Measurements from ENCODE around the gene THOC6. TPM values are rescaled to one million over a fixed set of nuclear protein-coding genes. Genes with fewer than 3 reads are reported as not detected.
"Not testable (repeated sequence)": the region's sequence is repeated elsewhere in the genome, so short reads cannot be mapped to it uniquely, and the experiment has no call there.

Gene THOC6
- total RNA-seq, 2 experiments from 2014 or later: 48.7 to 53.1 TPM

GRCh38 chr16:3072576-3073263 lies 48.9 kb downstream of the THOC6 start:
- DNase-seq: peak; percentile 72
- H3K4me1 Mint-ChIP-seq: peaks cover 70% of the 10 kb centered on the region
- peaks cover 34% of the 10 kb centered on the region for H3K36me3 Mint-ChIP-seq
- not testable (repeated sequence) for H3K9me3 Mint-ChIP-seq, H3K27me3 Mint-ChIP-seq, H3K4me3 Mint-ChIP-seq
- H3K27ac Mint-ChIP-seq: peak overlapping the region; percentile 99

GRCh38 chr16:3073448-3073847 lies 49.6 kb downstream of the THOC6 start:
- no peak for DNase-seq
- peaks cover 29% of the 10 kb centered on the region for H3K36me3 Mint-ChIP-seq
- peaks cover 66% of the 10 kb centered on the region for H3K4me1 Mint-ChIP-seq
- no peaks in the 10 kb centered on the region for H3K27me3 Mint-ChIP-seq
- H3K4me3 Mint-ChIP-seq: peak overlapping the region; percentile 22
- peak overlapping the region; percentile 99 for H3K27ac Mint-ChIP-seq
- peaks cover 7% of the 10 kb centered on the region for H3K9me3 Mint-ChIP-seq

GRCh38 chr16:3074860-3075522 lies 51.2 kb downstream of the THOC6 start:
- Mint-ChIP-seq H3K36me3 (peaks cover 24% of the 10 kb centered on the region), H3K4me3 (peak overlapping the region; percentile 75), H3K4me1 (peaks cover 66% of the 10 kb centered on the region), H3K9me3 (peaks cover 12% of the 10 kb centered on the region), H3K27ac (peak overlapping the region; percentile 99), H3K27me3 (no peaks in the 10 kb centered on the region)
- peak; percentile 81 for DNase-seq

- no peak for DNase-seq
- Mint-ChIP-seq H3K27ac (peak overlapping the region; percentile 99), H3K9me3 (peaks cover 13% of the 10 kb centered on the region), H3K36me3 (peaks cover 21% of the 10 kb centered on the region), H3K4me1 (peaks cover 61% of the 10 kb centered on the region), H3K4me3 (peak overlapping the region; percentile 75), H3K27me3 (no peaks in the 10 kb centered on the region)
Observed at GRCh38 chr16:3075523-3075915, 51.7 kb downstream of the THOC6 start.

GRCh38 chr16:3075946-3076345 lies 52.1 kb downstream of the THOC6 start:
- peaks cover 24% of the 10 kb centered on the region for H3K36me3 Mint-ChIP-seq
- DNase-seq, H3K4me3 Mint-ChIP-seq: not testable (repeated sequence)

GRCh38 chr16:3076577-3076976 lies 52.7 kb downstream of the THOC6 start:
- peaks cover 28% of the 10 kb centered on the region for H3K36me3 Mint-ChIP-seq
- DNase-seq: no peak
- H3K27ac Mint-ChIP-seq: peak overlapping the region; percentile 99
- peak overlapping the region; percentile 15 for H3K4me3 Mint-ChIP-seq
- peaks cover 18% of the 10 kb centered on the region for H3K9me3 Mint-ChIP-seq
- H3K4me1 Mint-ChIP-seq: peaks cover 60% of the 10 kb centered on the region
- no peaks in the 10 kb centered on the region for H3K27me3 Mint-ChIP-seq

More at GRCh38 chr16:3075946-3076345, 52.1 kb downstream of the THOC6 start:
- peak overlapping the region; percentile 99 for H3K27ac Mint-ChIP-seq
- H3K4me1 Mint-ChIP-seq: peaks cover 61% of the 10 kb centered on the region
- H3K27me3 Mint-ChIP-seq: not testable (repeated sequence)
- H3K9me3 Mint-ChIP-seq: peaks cover 16% of the 10 kb centered on the region

Other genes with a start within 250 kb of the THOC6 start
- 100 to 1,000 TPM; 267 to 291 TPM for gene ELOB, start 246.8 kb upstream of the THOC6 start, total RNA-seq
- under 1 TPM; 0.40 to 0.54 TPM for gene PRSS33, start 236.5 kb upstream of the THOC6 start, total RNA-seq
- gene PRSS41, start 225.6 kb upstream of the THOC6 start, total RNA-seq: not detected
- gene PRSS21, start 206.8 kb upstream of the THOC6 start, total RNA-seq: 10 to 100 TPM; 11.2 to 13.1 TPM
- 1 to 10 TPM; 1.1 to 1.6 TPM for gene ZG16B, start 193.7 kb upstream of the THOC6 start, total RNA-seq
- not detected for gene PRSS22, start 165.9 kb upstream of the THOC6 start, total RNA-seq
- 10 to 100 TPM; 18.0 to 18.3 TPM for gene FLYWCH2, start 140.8 kb upstream of the THOC6 start, total RNA-seq
- gene FLYWCH1, start 112.1 kb upstream of the THOC6 start, total RNA-seq: 10 to 100 TPM; 24.3 to 26.1 TPM
- not detected for gene KREMEN2, start 59.8 kb upstream of the THOC6 start, total RNA-seq
- gene PAQR4, start 54.7 kb upstream of the THOC6 start, total RNA-seq: 10 to 100 TPM; 29.5 to 31.0 TPM
- gene PKMYT1, start 43.6 kb upstream of the THOC6 start, total RNA-seq: 100 to 1,000 TPM; 144 to 145 TPM
- not detected for gene CLDN9, start 11.1 kb upstream of the THOC6 start, total RNA-seq
- gene CLDN6, start 5.9 kb upstream of the THOC6 start, total RNA-seq: not detected
- gene TNFRSF12A, start 3.7 kb upstream of the THOC6 start, total RNA-seq: 1 to 10 TPM; 1.2 to 1.5 TPM
- gene HCFC1R1, start 93 bp upstream of the THOC6 start, total RNA-seq: 10 to 100 TPM; 23.4 to 23.7 TPM
- under 1 TPM; 0.31 to 0.56 TPM for gene BICDL2, start 12.9 kb downstream of the THOC6 start, total RNA-seq
- gene MMP25, start 22.5 kb downstream of the THOC6 start, total RNA-seq: 1 to 10 TPM in 1 of 2 experiments, under 1 TPM in 1; 0.99 to 1.6 TPM
- gene IL32, start 41.6 kb downstream of the THOC6 start, total RNA-seq: 1,000 to 10,000 TPM; 1,056 to 1,060 TPM
- gene ZSCAN10, start 75.3 kb downstream of the THOC6 start, total RNA-seq: not detected
- under 1 TPM; 0.35 to 0.36 TPM for gene ZNF205, start 88.6 kb downstream of the THOC6 start, total RNA-seq
- gene ZNF213, start 111.0 kb downstream of the THOC6 start, total RNA-seq: 1 to 10 TPM; 7.6 to 9.1 TPM
- gene OR1F1, start 164.2 kb downstream of the THOC6 start, total RNA-seq: not detected
- 10 to 100 TPM; 12.2 to 12.8 TPM for gene ZNF200, start 211.1 kb downstream of the THOC6 start, total RNA-seq
- gene MEFV, start 232.6 kb downstream of the THOC6 start, total RNA-seq: under 1 TPM; 0.08 to 0.12 TPM